GM12878 (cell line): ENCODE measurements around the gene CFAP20. TPM values are rescaled to one million over a fixed set of nuclear protein-coding genes. Genes with fewer than 3 reads are reported as not detected.

Experiments used
- ATAC-seq: fragments of 200-7000 bp; cut with Tn5 transposase; 3 replicates; pipeline ENCODE4 v1.9.1; 2020; ENCODE audit warnings: mild to moderate bottlenecking, moderate library complexity
- Bru-seq: library from RNA; stranded (reverse); fragments of 400-500 nt; gene quantifications from one replicate; lab custom pipeline; 2021; lab: Mats Ljungman, UMichigan
- BruChase-seq, 2 experiments: library from RNA; stranded (reverse); fragments of 400-500 nt; gene quantifications; one replicate each; lab custom pipeline; 2021; lab: Mats Ljungman, UMichigan
- BruUV-seq: library from RNA; stranded (reverse); fragments of 400-500 nt; replicated peaks from 2 replicates; lab custom pipeline; 2021; lab: Mats Ljungman, UMichigan
- CTCF ChIA-PET: fragments of 300-600 bp; sonication (Branson Sonifier 250); formaldehyde crosslinking; extraction: SDS; loops from one replicate; lab custom pipeline; 2021; ENCODE audit warnings: inconsistent platforms; lab: Yijun Ruan, JAX
- POLR2A ChIA-PET: fragments of 350-600 bp; formaldehyde crosslinking; extraction: SDS; loops from one replicate; lab custom pipeline; 2021; ENCODE audit warnings: inconsistent platforms; lab: Charles Lee
- RAD21 ChIA-PET: fragments of 300-600 bp; sonication (Branson Sonifier 250); formaldehyde crosslinking; loops from one replicate; lab custom pipeline; 2023; ENCODE audit warnings: antibody characterized with exemption; ENCODE audit not compliant: unreplicated experiment; lab: Charles Lee
- SMC1A ChIA-PET: fragments of 300-600 bp; sonication (Branson Sonifier 250); formaldehyde crosslinking; loops from one replicate; lab custom pipeline; 2023; ENCODE audit not compliant: unreplicated experiment, uncharacterized antibody; lab: Charles Lee
- DNase-seq: peaks from one replicate; pipeline ENCODE4 v3.0.0-alpha.2; 2011; ENCODE audit warnings: low read depth, low spot score
- FAIRE-seq: peaks from 3 replicates; lab custom pipeline; 2011; peaks lifted over from hg19 to GRCh38; lab: Jason Lieb, UNC
- H2AFZ ChIP-seq: 2 replicates; pipeline ENCODE4 v1.6.0; 2011; ENCODE audit warnings: low read depth, low read length, control low read depth; ENCODE audit not compliant: control insufficient read depth
- H3K27ac ChIP-seq: 2 replicates; pipeline ENCODE4 v1.5.1; 2011; ENCODE audit warnings: control low read depth; ENCODE audit not compliant: control insufficient read depth, insufficient read depth
- H3K27me3 ChIP-seq, 2 experiments: replicated peaks in 1 of 2; 2 replicates each; pipeline versions ENCODE4 v1.6.0 to v1.6.1; 2011; ENCODE audit warnings: low read length in 1 of 2; ENCODE audit not compliant: control insufficient read depth in 2 of 2, insufficient read depth in 2 of 2
- H3K36me3 ChIP-seq, 2 experiments: 2 replicates each; pipeline ENCODE4 v1.5.1; 2011; ENCODE audit warnings: low read length in 1 of 2; ENCODE audit not compliant: control insufficient read depth in 2 of 2, insufficient read depth in 2 of 2
- H3K4me1 ChIP-seq: 2 replicates; pipeline ENCODE4 v1.6.1; 2011; ENCODE audit warnings: mild to moderate bottlenecking, low read length, moderate library complexity, mixed read lengths; ENCODE audit not compliant: control insufficient read depth, insufficient read depth
- H3K4me2 ChIP-seq: 2 replicates; pipeline ENCODE4 v1.6.0; 2011; ENCODE audit warnings: control low read depth; ENCODE audit not compliant: control insufficient read depth, insufficient read depth
- H3K4me3 ChIP-seq: fragments of 200-600 bp; sonication (generic); 2 replicates; pipeline ENCODE4 v1.5.1; 2016
- H3K79me2 ChIP-seq: 2 replicates; pipeline ENCODE4 v1.6.0; 2011; ENCODE audit warnings: low read length; ENCODE audit not compliant: control insufficient read depth, insufficient read depth
- H3K9ac ChIP-seq: 2 replicates; pipeline ENCODE4 v1.8.0; 2011; ENCODE audit warnings: low read length, control low read depth, mixed read lengths; ENCODE audit not compliant: control insufficient read depth, insufficient read depth
- H3K9me3 ChIP-seq: replicated peaks from 3 replicates; pipeline ENCODE4 v1.5.1; 2011; ENCODE audit warnings: mild to moderate bottlenecking, low read length; ENCODE audit not compliant: control insufficient read depth, insufficient read depth
- H4K20me1 ChIP-seq: 2 replicates; pipeline ENCODE4 v1.6.0; 2011; ENCODE audit not compliant: control insufficient read depth, insufficient read depth
- BCL3 ChIP-seq: IDR thresholded peaks from 2 replicates; pipeline ENCODE4 v1.6.1; 2011; ENCODE audit warnings: borderline replicate concordance, low read depth, mild to moderate bottlenecking, moderate library complexity, low read length; ENCODE audit not compliant: insufficient read depth, poor library complexity, severe bottlenecking
- CBFB ChIP-seq: IDR thresholded peaks from 2 replicates; pipeline ENCODE4 v1.6.1; 2016; ENCODE audit warnings: antibody characterized with exemption, low read depth
- HDAC6 ChIP-seq: fragments of 200-600 bp; sonication (generic); IDR thresholded peaks from one replicate; pipeline ENCODE4 v1.8.0; 2017; ENCODE audit warnings: antibody characterized with exemption; ENCODE audit not compliant: unreplicated experiment
- MEF2A ChIP-seq: IDR thresholded peaks from 2 replicates; pipeline ENCODE4 v1.6.1; 2011; ENCODE audit warnings: low read depth, mild to moderate bottlenecking, low read length, moderate library complexity; ENCODE audit not compliant: insufficient read depth
- MLLT1 ChIP-seq: fragments of 450-650 bp; IDR thresholded peaks from 2 replicates; pipeline ENCODE4 v1.6.1; 2016; ENCODE audit warnings: mild to moderate bottlenecking
- MYC ChIP-seq: IDR thresholded peaks from 2 replicates; pipeline ENCODE4 v1.6.1; 2011; ENCODE audit warnings: mild to moderate bottlenecking, low read length, moderate library complexity, inconsistent platforms; ENCODE audit not compliant: insufficient read depth, insufficient replicate concordance, insufficient read length, severe bottlenecking
- NFYB ChIP-seq: IDR thresholded peaks from 2 replicates; pipeline ENCODE4 v1.6.1; 2011; ENCODE audit warnings: low read depth, mild to moderate bottlenecking, low read length, improper control_type of control experiment, moderate library complexity; ENCODE audit not compliant: insufficient read depth
- POLR2A ChIP-seq: IDR thresholded peaks from 2 replicates; pipeline ENCODE4 v1.6.1; 2011; ENCODE audit warnings: low read depth, mild to moderate bottlenecking, low read length
- POU2F2 ChIP-seq: IDR thresholded peaks from 3 replicates; pipeline ENCODE4 v1.6.1; 2011; ENCODE audit warnings: low read depth, mild to moderate bottlenecking, low read length, borderline replicate concordance
- RBBP5 ChIP-seq: fragments of 200-600 bp; sonication (generic); conservative IDR thresholded peaks from 2 replicates; pipeline ENCODE4 v1.6.1; 2016
- SRF ChIP-seq, 2 experiments: IDR thresholded peaks; 2 replicates each; pipeline ENCODE4 v1.6.1; 2011; ENCODE audit warnings: low read depth in 2 of 2, low read length in 2 of 2, mild to moderate bottlenecking in 1 of 2, moderate library complexity in 1 of 2
- TAF1 ChIP-seq: IDR thresholded peaks from 2 replicates; pipeline ENCODE4 v1.6.1; 2011; ENCODE audit warnings: mild to moderate bottlenecking, low read depth, low read length, borderline replicate concordance
- TARDBP ChIP-seq: IDR thresholded peaks from 2 replicates; pipeline ENCODE4 v1.6.1; 2016; ENCODE audit warnings: borderline replicate concordance
- WRNIP1 ChIP-seq: IDR thresholded peaks from 2 replicates; pipeline ENCODE4 v1.6.1; 2011; ENCODE audit warnings: low read depth, low read length, improper control_type of control experiment, borderline replicate concordance
- WGBS: methylation state at CpG from one replicate; pipeline ENCODE4 v1.1.6; 2016; ENCODE audit warnings: low lambda C conversion rate; ENCODE audit not compliant: insufficient replicate concordance, insufficient coverage; ENCODE audit errors: missing lambda C conversion rate; 5-methylcytosine and 5-hydroxymethylcytosine counted together
- in situ Hi-C: fragments of 300-500 bp; cut with MboI; formaldehyde crosslinking; loops from 9 replicates; pipeline ENCODE4 v1.14.3; 2018; ENCODE audit warnings: mixed read lengths
- intact Hi-C: fragments of 100-400 bp; cut with micrococcal nuclease; formaldehyde crosslinking; loops from one replicate; pipeline ENCODE4 v1.14.2; 2022; ENCODE audit not compliant: unreplicated experiment
- long read RNA-seq, 2 experiments: library from polyadenylated mRNA; unstranded; transcript quantifications; one replicate each; pipeline ENCODE4 v2.0.0, GENCODE V29; 2019 to 2020
- polyA minus RNA-seq, 3 experiments: library from RNA; depleted of rRNA, polyadenylated mRNA; stranded (reverse); fragments of >200 nt; gene quantifications; 2 replicates each; pipeline ENCODE4 v1.2.3, GENCODE V29; 2011
- polyA plus RNA-seq, 11 experiments: library from polyadenylated mRNA; depleted of rRNA in 4 of 11; unstranded in 6 of 11; stranded (reverse) in 5 of 11; fragments of >200 nt; fragmentation: Nextera tagmentation in 4 of 11; fragmentation: Illumina TruSeq in 1 of 11; extraction: Ambion mirVana in 4 of 11; extraction: Trizol in 1 of 11; gene quantifications; 1 replicate in 1 of 11; 2 replicates in 10 of 11; pipeline versions ENCODE4 v1.2.1 to v1.2.3, GENCODE V29; 2011 to 2016; ENCODE audit warnings: inconsistent platforms in 2 of 11, missing spikeins in 2 of 11, low read depth in 1 of 11
- total RNA-seq, 4 experiments: library from RNA; depleted of rRNA in 3 of 4; stranded (reverse); fragments of >200 nt in 3 of 4; fragmentation: Illumina TruSeq in 1 of 4; extraction: Trizol in 1 of 4; gene quantifications; 2 replicates each; pipeline versions ENCODE4 v1.2.1 to v1.2.3, GENCODE V29; 2013 to 2021

CFAP20 gene
- total RNA-seq (2013; cell fraction: nucleolus; rRNA removed), result 14.4 and 18.3 TPM in 2 replicates
- 45.4 and 51.5 TPM in 2 replicates for total RNA-seq (2014; rRNA removed)
- total RNA-seq (2014; rRNA removed; fragmentation: Illumina TruSeq; extraction: Trizol), result 37.3 and 37.4 TPM in 2 replicates
- total RNA-seq (2021), result 28.2 and 28.4 TPM in 2 replicates
- 24.7 TPM for polyA plus RNA-seq (2011; ENCODE audit: low read depth)
- polyA plus RNA-seq (2011; rRNA removed), result 49.1 and 52.6 TPM in 2 replicates
- polyA plus RNA-seq (2011; cell fraction: cytosol; rRNA removed), result 51.3 and 54.6 TPM in 2 replicates
- 40.2 and 42.4 TPM in 2 replicates for polyA plus RNA-seq (2011; cell fraction: nucleus; rRNA removed)
- polyA plus RNA-seq (2012), result 25.3 and 25.4 TPM in 2 replicates
- 41.0 and 45.0 TPM in 2 replicates for polyA plus RNA-seq (2014; fragmentation: Illumina TruSeq; extraction: Trizol)
- 10 to 100 TPM; 10.9 to 19.9 TPM for polyA plus RNA-seq (2014; fragmentation: Nextera tagmentation; extraction: Ambion mirVana)
- 47.3 and 54.6 TPM in 2 replicates for polyA plus RNA-seq (2014; rRNA removed)
- 10 to 100 TPM; 59.0 to 61.7 TPM for polyA plus RNA-seq (2016; fragmentation: Nextera tagmentation; extraction: Ambion mirVana)
- 35.1 and 45.4 TPM in 2 replicates for polyA minus RNA-seq (2011; rRNA and poly(A)+ RNA removed)
- polyA minus RNA-seq (2011; cell fraction: cytosol; rRNA and poly(A)+ RNA removed), result 18.1 and 19.8 TPM in 2 replicates
- 13.1 and 23.6 TPM in 2 replicates for polyA minus RNA-seq (2011; cell fraction: nucleus; rRNA and poly(A)+ RNA removed)
- percentile 83 among the genes with signal in this experiment for Bru-seq, nascent RNA
- percentile 70 among the genes with signal in this experiment for BruChase-seq, experiment 1, labeled RNA remaining after a 6-hour chase
- percentile 78 among the genes with signal in this experiment for BruChase-seq, experiment 2, labeled RNA remaining after a 2-hour chase
- long read RNA-seq, experiment 1, transcript CFAP20-201 (6 exons, 1,354 nt), result major isoform, 65 of 67 reads
- long read RNA-seq, experiment 1, partial matches to known transcripts, result 0 of 67 reads
- long read RNA-seq, experiment 1, other reads (novel, unspliced or antisense), result 2 of 67 reads
- long read RNA-seq, experiment 2, transcript CFAP20-201 (6 exons, 1,354 nt), result major isoform, 407 of 432 reads
- long read RNA-seq, experiment 2, partial matches to known transcripts, result 2 of 432 reads
- long read RNA-seq, experiment 2, other reads (novel, unspliced or antisense), result 22 of 432 reads

GRCh38 chr16:58129097-58129936 is at the start of gene CFAP20:
TSS of gene CFAP20 (minus strand) at chr16:58129381. CDS start at chr16:58129115, 266 bp downstream.
- SMC1A ChIA-PET, result interaction anchor here (0.5 to 2.1 kb wide), 13 partner anchors 9 to 553 kb away, joined by 3 to 9 read pairs (median 3); no protein-coding TSS in a partner anchor
- Histone ChIP-seq H3K27me3 (no peaks in the 10 kb centered on the region), H3K4me2 (peak within 1 kb of the TSS; percentile 99), H3K4me3 (peak within 1 kb of the TSS; percentile 85), H3K9ac (peak within 1 kb of the TSS; percentile 70), H3K9me3 (no peaks in the 10 kb centered on the region), H3K36me3 (peaks cover 0 to 4% of the 10 kb centered on the region in 2 experiments; a peak in 1 of 4 replicates), H2AFZ (peak within 1 kb of the TSS; percentile 98), H4K20me1 (peaks cover 5% of the 10 kb centered on the region; the same call in 1 of the 2 replicates), H3K79me2 (peaks cover 45% of the 10 kb centered on the region), H3K4me1 (peaks cover 9% of the 10 kb centered on the region), H3K27ac (peak within 1 kb of the TSS; percentile 82)
- intact Hi-C loops (loop anchor here (2.0 to 10.0 kb wide), 5 partner anchors 105 to 685 kb away; partner anchors contain the start of genes CIAPIN1, CNOT1, COQ9 and MMP15), in situ Hi-C loops (loop anchor here (5.0 kb wide), 1 partner anchor 107 kb away; no protein-coding TSS in a partner anchor)
- POLR2A ChIA-PET, result interaction anchor here (0.5 to 1.5 kb wide), 13 partner anchors 19 to 725 kb away, joined by 3 to 8 read pairs (median 3); partner anchors contain the start of gene KATNB1
- FAIRE-seq (peak; percentile 97), DNase-seq (peak; percentile 98), ATAC-seq (peak; percentile 87)
- RAD21 ChIA-PET, result interaction anchor here (0.6 to 6.6 kb wide), 14 partner anchors 10 to 227 kb away, joined by 3 to 30 read pairs (median 4); a partner anchor contains a TSS
- CTCF ChIA-PET, result interaction anchor here (0.6 to 13.7 kb wide), 14 partner anchors 9 to 177 kb away, joined by 3 to 186 read pairs (median 4); no protein-coding TSS in a partner anchor
- BruUV-seq, result no TSS peak
- WGBS, result 2% methylated on average over 70 of the region's 70 CpGs
- peak; percentile 76; the same call in 1 of the 2 replicates for TF ChIP-seq MLLT1
- 0 out of 2 replicates have a peak, but pooled peaks have one; percentile 8 for TF ChIP-seq MEF2A
- TF ChIP-seq MYC, result peak; percentile 65
- no peak for TF ChIP-seq WRNIP1
- TF ChIP-seq RBBP5, result no peak
- no peak for TF ChIP-seq SRF (IDR thresholded peaks at IDR 0.05; ENCODE audit: low read depth in 2 of 2, low read length in 2 of 2)
- peak; percentile 86 for TF ChIP-seq CBFB
- TF ChIP-seq HDAC6, result no peak
- peak; percentile 72; the same call in 1 of the 2 replicates for TF ChIP-seq TAF1
- TF ChIP-seq NFYB, result peak; percentile 90
- TF ChIP-seq TARDBP, result peak; percentile 78; the same call in 1 of the 2 replicates
- peak; percentile 87; the same call in 2 of the 3 replicates for TF ChIP-seq POU2F2
- peak; percentile 97 for TF ChIP-seq POLR2A
- peak; percentile 58 for TF ChIP-seq BCL3
